WTC11 (cell line): ENCODE data around the gene CAMK2B. TPM values are rescaled to one million over a fixed set of nuclear protein-coding genes. Genes with fewer than 3 reads are reported as not detected.

ENCODE experiments used
- ATAC-seq: fragments of 200-7000 bp; cut with Tn5 transposase; 2 replicates; pipeline ENCODE4 v1.10.0; 2021; ENCODE audit warnings: mild to moderate bottlenecking, moderate library complexity
- CTCF ChIA-PET: fragments of 300-600 bp; sonication (Branson Sonifier 250); formaldehyde crosslinking; loops from one replicate; lab custom pipeline; 2021; ENCODE audit warnings: antibody characterized with exemption; lab: Charles Lee
- POLR2A ChIA-PET: fragments of 350-600 bp; sonication (Branson Sonifier 250); formaldehyde crosslinking; loops from one replicate; lab custom pipeline; 2021; ENCODE audit warnings: antibody characterized with exemption; lab: Charles Lee
- DNase-seq: peaks from one replicate; pipeline ENCODE4 v3.0.0; 2021; ENCODE audit warnings: low spot score
- H3K27ac Mint-ChIP-seq: 2 replicates; pipeline ENCODE4 v1.8.0; 2021; ENCODE audit warnings: mixed read lengths
- H3K27me3 Mint-ChIP-seq: 2 replicates; pipeline ENCODE4 v1.8.0; 2021; ENCODE audit warnings: low read depth, mild to moderate bottlenecking, moderate library complexity, mixed read lengths
- H3K36me3 Mint-ChIP-seq: 2 replicates; pipeline ENCODE4 v1.8.0; 2021; ENCODE audit warnings: mixed read lengths
- H3K4me1 Mint-ChIP-seq: 2 replicates; pipeline ENCODE4 v1.8.0; 2022; ENCODE audit warnings: mixed read lengths
- H3K4me3 Mint-ChIP-seq: 2 replicates; pipeline ENCODE4 v1.8.0; 2021; ENCODE audit warnings: mild to moderate bottlenecking, moderate library complexity, mixed read lengths
- H3K9me3 Mint-ChIP-seq: 2 replicates; pipeline ENCODE4 v1.8.0; 2021; ENCODE audit warnings: mixed read lengths
- GABPB1 ChIP-seq: sonication (generic); formaldehyde crosslinking; IDR thresholded peaks from 2 replicates; pipeline ENCODE4 v1.8.1; 2023; ENCODE audit warnings: mild to moderate bottlenecking, missing genetic modification reagents
- NR2C2 ChIP-seq: sonication (generic); formaldehyde crosslinking; IDR thresholded peaks from 2 replicates; pipeline ENCODE4 v1.8.0; 2022; ENCODE audit warnings: mild to moderate bottlenecking, missing genetic modification reagents
- SP1 ChIP-seq: sonication (generic); formaldehyde crosslinking; conservative IDR thresholded peaks from 2 replicates; pipeline ENCODE4 v1.8.1; 2022; ENCODE audit warnings: missing genetic modification reagents
- TEAD1 ChIP-seq: sonication (generic); formaldehyde crosslinking; IDR thresholded peaks from 2 replicates; pipeline ENCODE4 v1.8.0; 2022; ENCODE audit warnings: mild to moderate bottlenecking, missing genetic modification reagents
- ZNF219 ChIP-seq: sonication (generic); formaldehyde crosslinking; IDR thresholded peaks from 2 replicates; pipeline ENCODE4 v1.8.0; 2023; ENCODE audit warnings: missing genetic modification reagents, mild to moderate bottlenecking, borderline replicate concordance
- ZNF232 ChIP-seq: sonication (generic); formaldehyde crosslinking; IDR thresholded peaks from 2 replicates; pipeline ENCODE4 v1.8.0; 2022; ENCODE audit warnings: mild to moderate bottlenecking, missing genetic modification reagents
- total RNA-seq: library from RNA; stranded (reverse); gene quantifications from 3 replicates; pipeline ENCODE4 v1.2.3, GENCODE V29; 2021
- TF ChIP-seq, protein P1 (sequence below): sonication (generic); formaldehyde crosslinking; IDR thresholded peaks from 2 replicates; pipeline ENCODE4 v1.8.1; 2023; ENCODE audit warnings: mild to moderate bottlenecking, missing genetic modification reagents, borderline replicate concordance
- TF ChIP-seq, protein P2 (sequence below): sonication (generic); formaldehyde crosslinking; IDR thresholded peaks from 2 replicates; pipeline ENCODE4 v1.8.0; 2022; ENCODE audit warnings: missing genetic modification reagents
- TF ChIP-seq, protein P3 (sequence below): fragments of 250-450 bp; sonication (Bioruptor Pico); IDR thresholded peaks from 2 replicates; pipeline ENCODE4 v2.1.2; 2022; ENCODE audit warnings: mild to moderate bottlenecking, moderate library complexity
- TF ChIP-seq, protein P4 (sequence below): sonication (generic); formaldehyde crosslinking; IDR thresholded peaks from 2 replicates; pipeline ENCODE4 v1.8.0; 2023; ENCODE audit warnings: missing genetic modification reagents, mild to moderate bottlenecking, borderline replicate concordance
- TF ChIP-seq, protein P5 (sequence below): sonication (generic); formaldehyde crosslinking; IDR thresholded peaks from 2 replicates; pipeline ENCODE4 v1.8.0; 2022; ENCODE audit warnings: mild to moderate bottlenecking, missing genetic modification reagents
- TF ChIP-seq, protein P6 (sequence below): sonication (generic); formaldehyde crosslinking; IDR thresholded peaks from 2 replicates; pipeline ENCODE4 v1.8.1; 2023; ENCODE audit warnings: mild to moderate bottlenecking, missing genetic modification reagents
- TF ChIP-seq, protein P7 (sequence below): fragments of 250-450 bp; sonication (Bioruptor Pico); conservative IDR thresholded peaks from 2 replicates; pipeline ENCODE4 v1.9.0; 2021; ENCODE audit warnings: mild to moderate bottlenecking
- TF ChIP-seq, protein P8 (sequence below): sonication (generic); formaldehyde crosslinking; IDR thresholded peaks from 2 replicates; pipeline ENCODE4 v1.8.0; 2022; ENCODE audit warnings: mild to moderate bottlenecking, missing genetic modification reagents

CAMK2B gene
- total RNA-seq, 1 experiment from 2014 or later, result 0.44 TPM

DNA sequence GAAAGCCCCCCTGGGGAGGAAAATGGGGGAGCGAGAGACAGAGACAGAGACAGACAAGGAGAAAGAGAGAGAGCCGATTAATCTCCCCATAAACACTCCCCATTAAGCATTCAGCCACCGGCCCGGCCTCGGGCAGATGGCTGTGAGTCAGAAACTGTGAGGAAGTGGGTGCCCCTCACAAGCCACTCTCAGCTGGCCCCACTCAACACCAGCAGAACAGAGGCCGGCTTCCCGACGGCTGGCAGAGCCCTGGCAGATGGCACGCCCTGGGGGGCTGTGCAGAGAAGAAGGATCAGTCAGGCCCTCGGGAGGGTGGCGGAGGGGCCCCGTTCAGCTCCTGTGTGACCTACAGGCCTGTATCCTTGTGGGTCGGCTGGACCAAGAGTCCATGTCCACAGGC lies 41.2 kb downstream of the CAMK2B start (continued):
- TF ChIP-seq, protein P1, sequence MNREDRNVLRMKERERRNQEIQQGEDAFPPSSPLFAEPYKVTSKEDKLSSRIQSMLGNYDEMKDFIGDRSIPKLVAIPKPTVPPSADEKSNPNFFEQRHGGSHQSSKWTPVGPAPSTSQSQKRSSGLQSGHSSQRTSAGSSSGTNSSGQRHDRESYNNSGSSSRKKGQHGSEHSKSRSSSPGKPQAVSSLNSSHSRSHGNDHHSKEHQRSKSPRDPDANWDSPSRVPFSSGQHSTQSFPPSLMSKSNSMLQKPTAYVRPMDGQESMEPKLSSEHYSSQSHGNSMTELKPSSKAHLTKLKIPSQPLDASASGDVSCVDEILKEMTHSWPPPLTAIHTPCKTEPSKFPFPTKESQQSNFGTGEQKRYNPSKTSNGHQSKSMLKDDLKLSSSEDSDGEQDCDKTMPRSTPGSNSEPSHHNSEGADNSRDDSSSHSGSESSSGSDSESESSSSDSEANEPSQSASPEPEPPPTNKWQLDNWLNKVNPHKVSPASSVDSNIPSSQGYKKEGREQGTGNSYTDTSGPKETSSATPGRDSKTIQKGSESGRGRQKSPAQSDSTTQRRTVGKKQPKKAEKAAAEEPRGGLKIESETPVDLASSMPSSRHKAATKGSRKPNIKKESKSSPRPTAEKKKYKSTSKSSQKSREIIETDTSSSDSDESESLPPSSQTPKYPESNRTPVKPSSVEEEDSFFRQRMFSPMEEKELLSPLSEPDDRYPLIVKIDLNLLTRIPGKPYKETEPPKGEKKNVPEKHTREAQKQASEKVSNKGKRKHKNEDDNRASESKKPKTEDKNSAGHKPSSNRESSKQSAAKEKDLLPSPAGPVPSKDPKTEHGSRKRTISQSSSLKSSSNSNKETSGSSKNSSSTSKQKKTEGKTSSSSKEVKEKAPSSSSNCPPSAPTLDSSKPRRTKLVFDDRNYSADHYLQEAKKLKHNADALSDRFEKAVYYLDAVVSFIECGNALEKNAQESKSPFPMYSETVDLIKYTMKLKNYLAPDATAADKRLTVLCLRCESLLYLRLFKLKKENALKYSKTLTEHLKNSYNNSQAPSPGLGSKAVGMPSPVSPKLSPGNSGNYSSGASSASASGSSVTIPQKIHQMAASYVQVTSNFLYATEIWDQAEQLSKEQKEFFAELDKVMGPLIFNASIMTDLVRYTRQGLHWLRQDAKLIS (CRISPR knock-in tag), result no peak
- no peak for TF ChIP-seq ZNF232 (CRISPR knock-in tag)
- TF ChIP-seq, protein P2, sequence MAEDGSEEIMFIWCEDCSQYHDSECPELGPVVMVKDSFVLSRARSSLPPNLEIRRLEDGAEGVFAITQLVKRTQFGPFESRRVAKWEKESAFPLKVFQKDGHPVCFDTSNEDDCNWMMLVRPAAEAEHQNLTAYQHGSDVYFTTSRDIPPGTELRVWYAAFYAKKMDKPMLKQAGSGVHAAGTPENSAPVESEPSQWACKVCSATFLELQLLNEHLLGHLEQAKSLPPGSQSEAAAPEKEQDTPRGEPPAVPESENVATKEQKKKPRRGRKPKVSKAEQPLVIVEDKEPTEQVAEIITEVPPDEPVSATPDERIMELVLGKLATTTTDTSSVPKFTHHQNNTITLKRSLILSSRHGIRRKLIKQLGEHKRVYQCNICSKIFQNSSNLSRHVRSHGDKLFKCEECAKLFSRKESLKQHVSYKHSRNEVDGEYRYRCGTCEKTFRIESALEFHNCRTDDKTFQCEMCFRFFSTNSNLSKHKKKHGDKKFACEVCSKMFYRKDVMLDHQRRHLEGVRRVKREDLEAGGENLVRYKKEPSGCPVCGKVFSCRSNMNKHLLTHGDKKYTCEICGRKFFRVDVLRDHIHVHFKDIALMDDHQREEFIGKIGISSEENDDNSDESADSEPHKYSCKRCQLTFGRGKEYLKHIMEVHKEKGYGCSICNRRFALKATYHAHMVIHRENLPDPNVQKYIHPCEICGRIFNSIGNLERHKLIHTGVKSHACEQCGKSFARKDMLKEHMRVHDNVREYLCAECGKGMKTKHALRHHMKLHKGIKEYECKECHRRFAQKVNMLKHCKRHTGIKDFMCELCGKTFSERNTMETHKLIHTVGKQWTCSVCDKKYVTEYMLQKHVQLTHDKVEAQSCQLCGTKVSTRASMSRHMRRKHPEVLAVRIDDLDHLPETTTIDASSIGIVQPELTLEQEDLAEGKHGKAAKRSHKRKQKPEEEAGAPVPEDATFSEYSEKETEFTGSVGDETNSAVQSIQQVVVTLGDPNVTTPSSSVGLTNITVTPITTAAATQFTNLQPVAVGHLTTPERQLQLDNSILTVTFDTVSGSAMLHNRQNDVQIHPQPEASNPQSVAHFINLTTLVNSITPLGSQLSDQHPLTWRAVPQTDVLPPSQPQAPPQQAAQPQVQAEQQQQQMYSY (CRISPR knock-in tag), result no peak
- TF ChIP-seq, protein P3, sequence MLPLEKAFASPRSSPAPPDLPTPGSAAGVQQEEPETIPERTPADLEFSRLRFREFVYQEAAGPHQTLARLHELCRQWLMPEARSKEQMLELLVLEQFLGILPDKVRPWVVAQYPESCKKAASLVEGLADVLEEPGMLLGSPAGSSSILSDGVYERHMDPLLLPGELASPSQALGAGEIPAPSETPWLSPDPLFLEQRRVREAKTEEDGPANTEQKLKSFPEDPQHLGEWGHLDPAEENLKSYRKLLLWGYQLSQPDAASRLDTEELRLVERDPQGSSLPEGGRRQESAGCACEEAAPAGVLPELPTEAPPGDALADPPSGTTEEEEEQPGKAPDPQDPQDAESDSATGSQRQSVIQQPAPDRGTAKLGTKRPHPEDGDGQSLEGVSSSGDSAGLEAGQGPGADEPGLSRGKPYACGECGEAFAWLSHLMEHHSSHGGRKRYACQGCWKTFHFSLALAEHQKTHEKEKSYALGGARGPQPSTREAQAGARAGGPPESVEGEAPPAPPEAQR (CRISPR knock-in tag), result no peak

DNA sequence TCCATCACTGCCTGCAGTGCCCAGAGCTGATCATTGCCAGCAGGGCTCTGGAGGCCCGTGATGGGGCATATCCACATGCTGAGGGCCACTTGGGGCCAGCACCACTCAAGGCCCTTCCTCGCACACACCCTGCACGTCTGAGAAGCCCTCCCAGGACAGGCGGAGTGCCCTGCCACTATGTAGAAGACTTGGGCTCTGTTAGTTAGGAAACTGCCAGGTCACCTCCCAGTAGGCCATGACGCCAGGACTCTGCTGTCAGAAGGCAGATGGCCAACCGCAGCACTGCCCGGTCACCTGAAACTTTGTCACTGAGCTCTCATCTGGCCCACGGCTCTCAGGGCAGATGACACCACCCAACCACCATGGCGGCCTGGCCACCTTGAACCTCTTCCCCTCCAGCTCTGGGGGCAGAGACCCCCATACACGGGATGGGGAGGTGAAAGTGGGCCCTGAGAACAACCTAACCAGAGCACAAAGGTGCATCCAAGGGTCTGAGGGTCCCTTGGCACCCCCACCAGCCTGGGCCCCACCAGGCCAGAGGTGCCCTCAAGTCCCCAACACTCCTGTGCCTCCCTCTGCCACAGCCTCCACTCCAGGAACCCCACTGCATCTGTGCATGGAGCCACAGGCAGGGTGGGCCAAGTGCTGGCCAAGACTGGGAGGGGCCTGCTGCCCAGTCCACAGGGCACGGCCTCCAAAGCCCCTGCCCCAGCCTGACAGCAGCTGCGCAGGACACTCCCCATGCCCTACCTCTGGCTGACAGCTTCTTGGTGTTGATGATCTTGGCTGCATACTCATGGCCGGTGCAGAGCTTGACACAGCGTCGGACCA lies 41.8 kb downstream of the CAMK2B start:
- ChIA-PET CTCF (interaction anchor here (0.6 to 1.5 kb wide), 2 partner anchors 33 to 69 kb away, joined by 3 to 4 read pairs; no protein-coding TSS in a partner anchor), POLR2A (no interaction called here)
- no peaks in the 10 kb centered on the region for H3K9me3 Mint-ChIP-seq
- ATAC-seq, result no peak
- DNase-seq, result peak; percentile 6
- no peaks in the 10 kb centered on the region for H3K27me3 Mint-ChIP-seq
- H3K4me1 Mint-ChIP-seq, result no peaks in the 10 kb centered on the region
- no peak overlapping the region for H3K27ac Mint-ChIP-seq
- no peaks in the 10 kb centered on the region for H3K36me3 Mint-ChIP-seq
- H3K4me3 Mint-ChIP-seq, result no peak overlapping the region
- TF ChIP-seq ZNF219 (no peak), TEAD1 (CRISPR knock-in tag) (no peak), SP1 (CRISPR knock-in tag) (no peak), GABPB1 (no peak), NR2C2 (CRISPR knock-in tag) (no peak)
- TF ChIP-seq, protein P4, sequence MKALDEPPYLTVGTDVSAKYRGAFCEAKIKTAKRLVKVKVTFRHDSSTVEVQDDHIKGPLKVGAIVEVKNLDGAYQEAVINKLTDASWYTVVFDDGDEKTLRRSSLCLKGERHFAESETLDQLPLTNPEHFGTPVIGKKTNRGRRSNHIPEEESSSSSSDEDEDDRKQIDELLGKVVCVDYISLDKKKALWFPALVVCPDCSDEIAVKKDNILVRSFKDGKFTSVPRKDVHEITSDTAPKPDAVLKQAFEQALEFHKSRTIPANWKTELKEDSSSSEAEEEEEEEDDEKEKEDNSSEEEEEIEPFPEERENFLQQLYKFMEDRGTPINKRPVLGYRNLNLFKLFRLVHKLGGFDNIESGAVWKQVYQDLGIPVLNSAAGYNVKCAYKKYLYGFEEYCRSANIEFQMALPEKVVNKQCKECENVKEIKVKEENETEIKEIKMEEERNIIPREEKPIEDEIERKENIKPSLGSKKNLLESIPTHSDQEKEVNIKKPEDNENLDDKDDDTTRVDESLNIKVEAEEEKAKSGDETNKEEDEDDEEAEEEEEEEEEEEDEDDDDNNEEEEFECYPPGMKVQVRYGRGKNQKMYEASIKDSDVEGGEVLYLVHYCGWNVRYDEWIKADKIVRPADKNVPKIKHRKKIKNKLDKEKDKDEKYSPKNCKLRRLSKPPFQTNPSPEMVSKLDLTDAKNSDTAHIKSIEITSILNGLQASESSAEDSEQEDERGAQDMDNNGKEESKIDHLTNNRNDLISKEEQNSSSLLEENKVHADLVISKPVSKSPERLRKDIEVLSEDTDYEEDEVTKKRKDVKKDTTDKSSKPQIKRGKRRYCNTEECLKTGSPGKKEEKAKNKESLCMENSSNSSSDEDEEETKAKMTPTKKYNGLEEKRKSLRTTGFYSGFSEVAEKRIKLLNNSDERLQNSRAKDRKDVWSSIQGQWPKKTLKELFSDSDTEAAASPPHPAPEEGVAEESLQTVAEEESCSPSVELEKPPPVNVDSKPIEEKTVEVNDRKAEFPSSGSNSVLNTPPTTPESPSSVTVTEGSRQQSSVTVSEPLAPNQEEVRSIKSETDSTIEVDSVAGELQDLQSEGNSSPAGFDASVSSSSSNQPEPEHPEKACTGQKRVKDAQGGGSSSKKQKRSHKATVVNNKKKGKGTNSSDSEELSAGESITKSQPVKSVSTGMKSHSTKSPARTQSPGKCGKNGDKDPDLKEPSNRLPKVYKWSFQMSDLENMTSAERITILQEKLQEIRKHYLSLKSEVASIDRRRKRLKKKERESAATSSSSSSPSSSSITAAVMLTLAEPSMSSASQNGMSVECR (CRISPR knock-in tag), result no peak
- TF ChIP-seq, protein P5, sequence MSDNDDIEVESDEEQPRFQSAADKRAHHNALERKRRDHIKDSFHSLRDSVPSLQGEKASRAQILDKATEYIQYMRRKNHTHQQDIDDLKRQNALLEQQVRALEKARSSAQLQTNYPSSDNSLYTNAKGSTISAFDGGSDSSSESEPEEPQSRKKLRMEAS (CRISPR knock-in tag), result no peak
- TF ChIP-seq, protein P6, sequence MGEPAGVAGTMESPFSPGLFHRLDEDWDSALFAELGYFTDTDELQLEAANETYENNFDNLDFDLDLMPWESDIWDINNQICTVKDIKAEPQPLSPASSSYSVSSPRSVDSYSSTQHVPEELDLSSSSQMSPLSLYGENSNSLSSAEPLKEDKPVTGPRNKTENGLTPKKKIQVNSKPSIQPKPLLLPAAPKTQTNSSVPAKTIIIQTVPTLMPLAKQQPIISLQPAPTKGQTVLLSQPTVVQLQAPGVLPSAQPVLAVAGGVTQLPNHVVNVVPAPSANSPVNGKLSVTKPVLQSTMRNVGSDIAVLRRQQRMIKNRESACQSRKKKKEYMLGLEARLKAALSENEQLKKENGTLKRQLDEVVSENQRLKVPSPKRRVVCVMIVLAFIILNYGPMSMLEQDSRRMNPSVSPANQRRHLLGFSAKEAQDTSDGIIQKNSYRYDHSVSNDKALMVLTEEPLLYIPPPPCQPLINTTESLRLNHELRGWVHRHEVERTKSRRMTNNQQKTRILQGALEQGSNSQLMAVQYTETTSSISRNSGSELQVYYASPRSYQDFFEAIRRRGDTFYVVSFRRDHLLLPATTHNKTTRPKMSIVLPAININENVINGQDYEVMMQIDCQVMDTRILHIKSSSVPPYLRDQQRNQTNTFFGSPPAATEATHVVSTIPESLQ (CRISPR knock-in tag), result no peak
- TF ChIP-seq, protein P7, sequence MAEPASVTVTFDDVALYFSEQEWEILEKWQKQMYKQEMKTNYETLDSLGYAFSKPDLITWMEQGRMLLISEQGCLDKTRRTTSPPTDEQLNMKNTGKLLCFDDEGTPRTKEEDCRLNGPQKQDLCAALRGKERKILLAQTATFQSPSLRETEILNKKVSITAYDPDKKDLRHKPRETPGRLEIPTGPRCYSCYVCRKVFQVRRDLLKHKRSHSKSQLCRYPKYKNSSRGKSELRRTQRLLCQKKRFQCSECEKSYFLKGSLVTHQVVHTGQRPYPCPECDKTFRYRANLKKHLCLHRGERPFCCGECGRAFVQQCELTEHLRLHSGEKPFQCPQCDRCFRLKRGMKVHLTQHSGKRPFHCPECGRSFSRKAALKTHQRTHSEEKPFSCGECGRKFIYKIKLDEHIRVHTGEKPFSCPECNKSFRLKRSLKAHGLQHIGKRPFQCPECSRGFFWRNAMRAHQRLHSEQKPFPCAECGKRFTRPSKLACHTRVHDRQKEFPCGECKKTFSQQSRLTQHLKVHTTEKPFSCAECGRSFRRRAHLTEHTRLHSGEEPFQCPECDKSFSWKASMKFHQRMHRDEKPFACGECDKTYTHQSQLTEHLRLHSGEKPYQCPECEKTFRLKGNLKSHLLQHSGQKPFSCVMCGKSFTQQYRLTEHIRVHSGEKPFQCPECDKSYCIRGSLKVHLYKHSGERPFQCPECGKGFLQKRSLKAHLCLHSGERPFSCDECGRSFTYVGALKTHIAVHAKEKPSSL (CRISPR knock-in tag), result no peak
- TF ChIP-seq, protein P8, sequence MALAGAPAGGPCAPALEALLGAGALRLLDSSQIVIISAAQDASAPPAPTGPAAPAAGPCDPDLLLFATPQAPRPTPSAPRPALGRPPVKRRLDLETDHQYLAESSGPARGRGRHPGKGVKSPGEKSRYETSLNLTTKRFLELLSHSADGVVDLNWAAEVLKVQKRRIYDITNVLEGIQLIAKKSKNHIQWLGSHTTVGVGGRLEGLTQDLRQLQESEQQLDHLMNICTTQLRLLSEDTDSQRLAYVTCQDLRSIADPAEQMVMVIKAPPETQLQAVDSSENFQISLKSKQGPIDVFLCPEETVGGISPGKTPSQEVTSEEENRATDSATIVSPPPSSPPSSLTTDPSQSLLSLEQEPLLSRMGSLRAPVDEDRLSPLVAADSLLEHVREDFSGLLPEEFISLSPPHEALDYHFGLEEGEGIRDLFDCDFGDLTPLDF (CRISPR knock-in tag), result no peak
